Measurements from ENCODE around the gene GHRHR.

GHRHR gene

DNA sequence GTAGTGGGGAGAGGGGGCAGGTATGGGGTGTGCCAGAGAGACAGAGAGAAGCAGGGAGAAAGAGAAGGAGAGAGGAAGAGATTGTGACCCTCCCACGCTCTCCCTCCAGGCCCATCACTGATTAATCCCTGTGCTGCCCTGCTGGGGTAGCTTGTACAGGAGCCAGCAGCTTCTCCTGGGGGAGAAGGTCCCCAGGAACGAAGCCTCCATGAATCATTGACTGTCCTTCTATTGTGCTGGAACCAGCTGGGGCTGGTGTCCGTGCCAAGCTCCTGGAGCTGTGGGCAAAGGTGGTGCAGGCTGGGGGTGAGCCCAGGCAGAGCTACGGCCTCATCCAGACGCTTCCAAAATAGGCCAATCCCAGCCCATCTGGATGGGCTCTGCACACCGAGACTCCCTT is 31.2 kb upstream of the GHRHR start:
- Histone ChIP-seq H3K27ac (ENCODE audit: low read depth, low read length) (no peak overlapping the region), H3F3A (ENCODE audit: control insufficient read depth, insufficient read depth) (no peaks in the 10 kb centered on the region), H3K4me2 (ENCODE audit: low read length) (no peak overlapping the region), H3K4me3 (ENCODE audit: low read length) (no peak overlapping the region), H3K79me2 (ENCODE audit: control insufficient read depth, low read length) (no peaks in the 10 kb centered on the region), H3K36me3 (ENCODE audit: control insufficient read depth, low read length) (no peaks in the 10 kb centered on the region), H3K4me1 (ENCODE audit: control insufficient read depth, low read length) (no peaks in the 10 kb centered on the region), H3K9me3 (ENCODE audit: control insufficient read depth, insufficient read depth, low read length) (no peaks in the 10 kb centered on the region), H4K20me1 (ENCODE audit: control insufficient read depth, insufficient read depth, low read depth, low read length) (no peaks in the 10 kb centered on the region), H3K9me2 (replicated peaks; ENCODE audit: control insufficient read depth, low read length) (no peaks in the 10 kb centered on the region), H3K27me3 (ENCODE audit: control insufficient read depth, low read length) (peaks cover 6% of the 10 kb centered on the region; the same call in 1 of the 2 replicates)
- TF ChIP-seq, protein P1, sequence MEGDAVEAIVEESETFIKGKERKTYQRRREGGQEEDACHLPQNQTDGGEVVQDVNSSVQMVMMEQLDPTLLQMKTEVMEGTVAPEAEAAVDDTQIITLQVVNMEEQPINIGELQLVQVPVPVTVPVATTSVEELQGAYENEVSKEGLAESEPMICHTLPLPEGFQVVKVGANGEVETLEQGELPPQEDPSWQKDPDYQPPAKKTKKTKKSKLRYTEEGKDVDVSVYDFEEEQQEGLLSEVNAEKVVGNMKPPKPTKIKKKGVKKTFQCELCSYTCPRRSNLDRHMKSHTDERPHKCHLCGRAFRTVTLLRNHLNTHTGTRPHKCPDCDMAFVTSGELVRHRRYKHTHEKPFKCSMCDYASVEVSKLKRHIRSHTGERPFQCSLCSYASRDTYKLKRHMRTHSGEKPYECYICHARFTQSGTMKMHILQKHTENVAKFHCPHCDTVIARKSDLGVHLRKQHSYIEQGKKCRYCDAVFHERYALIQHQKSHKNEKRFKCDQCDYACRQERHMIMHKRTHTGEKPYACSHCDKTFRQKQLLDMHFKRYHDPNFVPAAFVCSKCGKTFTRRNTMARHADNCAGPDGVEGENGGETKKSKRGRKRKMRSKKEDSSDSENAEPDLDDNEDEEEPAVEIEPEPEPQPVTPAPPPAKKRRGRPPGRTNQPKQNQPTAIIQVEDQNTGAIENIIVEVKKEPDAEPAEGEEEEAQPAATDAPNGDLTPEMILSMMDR (IDR thresholded peaks at IDR 0.05; ENCODE audit: low read depth, low read length, poor library complexity, severe bottlenecking), result no peak

DNA sequence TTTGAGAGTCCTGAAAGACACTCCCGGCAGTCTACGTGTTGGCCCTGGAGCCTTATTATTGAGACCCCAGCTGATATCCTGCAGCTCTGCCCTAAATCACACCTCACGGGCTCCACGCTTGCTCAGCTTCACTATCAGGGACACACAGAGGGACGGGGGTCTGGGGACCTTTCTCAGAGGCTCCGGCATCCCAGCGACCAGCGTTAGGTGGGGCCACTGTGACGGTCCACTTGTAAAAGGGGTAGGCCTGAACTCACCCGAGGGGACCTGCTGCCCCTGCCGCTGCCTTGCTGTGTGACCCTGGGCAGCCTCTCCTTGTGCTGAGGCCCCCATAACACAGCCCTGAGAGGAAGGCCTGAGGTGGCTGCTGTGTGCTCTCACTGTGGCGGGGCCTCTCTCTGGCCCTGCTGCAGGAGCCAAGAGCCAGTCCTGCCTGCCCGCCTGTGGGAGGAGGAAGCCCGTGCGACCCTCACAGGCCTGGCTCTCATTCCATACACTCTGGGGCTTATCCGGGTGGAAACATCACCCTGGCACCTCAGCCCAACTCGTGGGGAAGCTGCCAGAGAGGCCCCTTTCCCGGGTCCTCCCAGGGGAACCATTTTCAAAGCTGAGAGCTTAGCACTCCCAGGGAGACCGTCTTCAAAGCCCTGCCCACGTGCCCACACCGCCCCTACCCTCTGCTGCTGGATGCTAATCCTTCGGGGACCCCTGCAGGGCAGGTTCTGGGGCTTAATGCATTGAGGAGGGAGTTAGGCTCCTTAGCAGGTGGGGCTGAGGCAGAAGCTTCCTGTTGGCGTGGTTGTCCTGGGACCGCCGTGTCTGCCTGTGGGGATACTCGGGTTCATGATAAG is 30.4 kb upstream of the GHRHR start:
- Histone ChIP-seq H3K36me3 (ENCODE audit: control insufficient read depth, low read length) (no peaks in the 10 kb centered on the region), H3K9me2 (replicated peaks; ENCODE audit: control insufficient read depth, low read length) (no peaks in the 10 kb centered on the region), H3K4me2 (ENCODE audit: low read length) (no peak overlapping the region), H3F3A (ENCODE audit: control insufficient read depth, insufficient read depth) (no peaks in the 10 kb centered on the region), H3K27ac (ENCODE audit: low read depth, low read length) (no peak overlapping the region), H3K9me3 (ENCODE audit: control insufficient read depth, insufficient read depth, low read length) (no peaks in the 10 kb centered on the region), H3K27me3 (ENCODE audit: control insufficient read depth, low read length) (peaks cover 6% of the 10 kb centered on the region; the same call in 1 of the 2 replicates), H3K4me3 (ENCODE audit: low read length) (no peak overlapping the region), H3K4me1 (ENCODE audit: control insufficient read depth, low read length) (no peaks in the 10 kb centered on the region), H4K20me1 (ENCODE audit: control insufficient read depth, insufficient read depth, low read depth, low read length) (no peaks in the 10 kb centered on the region), H3K79me2 (ENCODE audit: control insufficient read depth, low read length) (no peaks in the 10 kb centered on the region)
- no peak for TF ChIP-seq EZH2phosphoT487 (IDR thresholded peaks at IDR 0.05; ENCODE audit: borderline replicate concordance, low read length)
- TF ChIP-seq, protein P1 (IDR thresholded peaks at IDR 0.05; ENCODE audit: low read depth, low read length, poor library complexity, severe bottlenecking), result no peak

DNA sequence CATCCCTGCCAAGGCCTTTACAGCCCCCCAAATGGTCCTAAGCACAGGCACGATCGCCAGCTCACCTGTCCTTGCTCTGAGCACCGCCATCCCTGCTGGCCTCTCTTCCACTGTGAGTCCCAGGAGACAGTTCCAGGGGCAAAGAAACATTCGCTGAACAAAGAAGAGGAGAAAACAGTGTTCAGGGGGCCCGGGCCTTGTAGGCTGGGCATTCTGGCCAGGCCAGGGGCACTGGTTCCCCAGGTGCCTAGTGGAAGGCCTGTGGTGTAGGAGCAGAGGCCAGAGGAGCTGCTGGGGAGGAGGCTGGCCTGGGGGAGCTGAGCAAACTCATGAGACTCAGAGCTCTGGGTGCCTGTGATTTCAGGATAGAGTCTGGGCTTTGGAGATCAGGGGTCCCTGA is 29.5 kb upstream of the GHRHR start:
- no peak for TF ChIP-seq EZH2phosphoT487 (IDR thresholded peaks at IDR 0.05; ENCODE audit: borderline replicate concordance, low read length)
- TF ChIP-seq, protein P1 (IDR thresholded peaks at IDR 0.05; ENCODE audit: low read depth, low read length, poor library complexity, severe bottlenecking), result no peak
- Histone ChIP-seq H3K79me2 (ENCODE audit: control insufficient read depth, low read length) (no peaks in the 10 kb centered on the region), H3K9me3 (ENCODE audit: control insufficient read depth, insufficient read depth, low read length) (no peaks in the 10 kb centered on the region), H4K20me1 (ENCODE audit: control insufficient read depth, insufficient read depth, low read depth, low read length) (no peaks in the 10 kb centered on the region), H3K27ac (ENCODE audit: low read depth, low read length) (no peak overlapping the region), H3K36me3 (ENCODE audit: control insufficient read depth, low read length) (no peaks in the 10 kb centered on the region), H3K4me2 (ENCODE audit: low read length) (no peak overlapping the region), H3K4me1 (ENCODE audit: control insufficient read depth, low read length) (no peaks in the 10 kb centered on the region), H3K27me3 (ENCODE audit: control insufficient read depth, low read length) (peaks cover 6% of the 10 kb centered on the region; the same call in 1 of the 2 replicates), H3F3A (ENCODE audit: control insufficient read depth, insufficient read depth) (no peaks in the 10 kb centered on the region), H3K9me2 (replicated peaks; ENCODE audit: control insufficient read depth, low read length) (no peaks in the 10 kb centered on the region), H3K4me3 (ENCODE audit: low read length) (no peak overlapping the region)
